Measurements from ENCODE around the gene SYNE2.

GRCh38 chr14:63952053-63952932 is 99.5 kb downstream of the SYNE2 start:
- TF ChIP-seq CTCF (conservative IDR thresholded peaks at IDR 0.05 in 1 of 2, IDR thresholded peaks at IDR 0.05 in 1 of 2; ENCODE audit: low read depth in 1 of 2, low read length in 2 of 2) (no peak), EZH2 (IDR thresholded peaks at IDR 0.05; ENCODE audit: low read length, missing control alignments) (no peak)

Data from fibroblast of lung (primary cell).